Kidney epithelial cell (primary cell): ENCODE results near the gene HMCN1. TPM values are rescaled to one million over a fixed set of nuclear protein-coding genes. Genes with fewer than 3 reads are reported as not detected.

Experiments used
- DNase-seq: peaks from one replicate; pipeline ENCODE4 v3.0.0-alpha.2; 2010; ENCODE audit warnings: low read depth
- H3K27me3 ChIP-seq: 2 replicates; pipeline ENCODE4 v1.6.0; 2011; ENCODE audit warnings: low read length; ENCODE audit not compliant: control insufficient read depth, insufficient read depth
- H3K36me3 ChIP-seq: 2 replicates; pipeline ENCODE4 v1.5.1; 2011; ENCODE audit warnings: low read length; ENCODE audit not compliant: control insufficient read depth, insufficient read depth
- H3K4me3 ChIP-seq: 2 replicates; pipeline ENCODE4 v1.5.1; 2011; ENCODE audit warnings: low read depth, mild to moderate bottlenecking, control low read depth, low read length
- CTCF ChIP-seq: IDR thresholded peaks from 2 replicates; pipeline ENCODE4 v1.5.1; 2011; ENCODE audit warnings: mild to moderate bottlenecking, moderate library complexity, low read length, control low read depth, inconsistent platforms; ENCODE audit not compliant: insufficient read depth, poor library complexity, severe bottlenecking
- total RNA-seq: library from RNA; depleted of rRNA; stranded (reverse); fragments of >200 nt; gene quantifications from 2 replicates; pipeline ENCODE4 v1.2.3, GENCODE V29; 2015

HMCN1 gene
- total RNA-seq, 1 donor from 2014 or later = 1.3 TPM

GRCh38 chr1:186016856-186017255 is 282.7 kb downstream of the HMCN1 start:
- Histone ChIP-seq H3K36me3 (no peaks in the 10 kb centered on the region), H3K4me3 (no peak overlapping the region), H3K27me3 (no peaks in the 10 kb centered on the region)
- no peak for TF ChIP-seq CTCF
- no peak for DNase-seq

- Histone ChIP-seq H3K4me3 (no peak overlapping the region), H3K36me3 (no peaks in the 10 kb centered on the region), H3K27me3 (no peaks in the 10 kb centered on the region)
- TF ChIP-seq CTCF = no peak
- no peak for DNase-seq
Measured at GRCh38 chr1:186022184-186022583, 288.0 kb downstream of the HMCN1 start.

- DNase-seq = no peak
- Histone ChIP-seq H3K36me3 (no peaks in the 10 kb centered on the region), H3K27me3 (no peaks in the 10 kb centered on the region), H3K4me3 (no peak overlapping the region)
- TF ChIP-seq CTCF = no peak
Measured at GRCh38 chr1:186026946-186027345, 292.8 kb downstream of the HMCN1 start.

GRCh38 chr1:186027621-186028020 is 293.4 kb downstream of the HMCN1 start:
- H3K4me3 ChIP-seq = no peak overlapping the region
- H3K36me3 ChIP-seq = no peaks in the 10 kb centered on the region
- H3K27me3 ChIP-seq = no peaks in the 10 kb centered on the region
- no peak for DNase-seq
- no peak for TF ChIP-seq CTCF

GRCh38 chr1:186030453-186030852 is 296.3 kb downstream of the HMCN1 start:
- H3K36me3 ChIP-seq = no peaks in the 10 kb centered on the region
- no peak for TF ChIP-seq CTCF
- no peak for DNase-seq

GRCh38 chr1:186033847-186034271 is 299.7 kb downstream of the HMCN1 start:
- H3K36me3 ChIP-seq = no peaks in the 10 kb centered on the region
- no peak for DNase-seq
- no peak overlapping the region for H3K4me3 ChIP-seq
- no peak for TF ChIP-seq CTCF
- no peaks in the 10 kb centered on the region for H3K27me3 ChIP-seq

More at GRCh38 chr1:186030453-186030852, 296.3 kb downstream of the HMCN1 start:
- H3K27me3 ChIP-seq = no peaks in the 10 kb centered on the region
- H3K4me3 ChIP-seq = no peak overlapping the region
